Activated CD8-positive, alpha-beta memory T cell treated with anti-CD3 and anti-CD28 coated beads, Interleukin-2, amount 50 U/mL, for 4 hours (primary cell): ENCODE data around the gene EIF3F.

ENCODE experiments used
- DNase-seq: peaks from one replicate; pipeline ENCODE4 v3.0.0-alpha.2; 2020

Gene EIF3F

DNA sequence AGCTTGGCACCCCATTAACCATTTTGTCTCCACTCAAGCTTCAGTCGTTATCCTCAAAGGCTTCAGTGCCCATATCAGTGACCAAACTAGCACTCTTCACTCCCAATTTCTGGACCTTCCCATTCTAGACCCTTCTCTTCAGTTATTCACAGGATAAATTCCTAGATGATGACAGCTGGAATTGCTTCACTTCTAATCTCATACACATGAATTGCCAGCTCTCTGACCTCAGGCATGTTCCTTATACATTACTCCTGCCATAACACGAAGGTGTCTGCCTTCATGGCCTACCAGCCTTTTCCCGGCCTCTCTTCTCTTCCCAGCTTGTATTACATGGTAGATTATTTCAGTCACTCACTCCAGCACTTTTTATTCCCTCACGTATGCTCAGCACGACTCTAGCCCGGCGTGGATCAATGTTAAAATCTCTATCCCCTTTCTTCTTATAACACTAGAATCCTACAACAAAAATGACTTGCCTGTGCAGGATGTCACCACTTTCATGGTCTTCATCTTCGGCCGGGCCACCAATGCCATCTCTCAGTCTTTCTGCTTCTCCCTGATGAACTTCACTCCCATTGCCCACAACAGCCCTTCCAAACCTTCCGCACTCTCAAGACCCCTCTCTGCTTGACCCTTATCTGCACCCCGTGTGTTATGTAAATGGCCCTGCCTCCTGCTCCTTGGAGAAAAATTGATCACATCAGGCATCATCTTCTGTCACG is 36.9 kb downstream of the EIF3F start:
- DNase-seq, result no peak

DNA sequence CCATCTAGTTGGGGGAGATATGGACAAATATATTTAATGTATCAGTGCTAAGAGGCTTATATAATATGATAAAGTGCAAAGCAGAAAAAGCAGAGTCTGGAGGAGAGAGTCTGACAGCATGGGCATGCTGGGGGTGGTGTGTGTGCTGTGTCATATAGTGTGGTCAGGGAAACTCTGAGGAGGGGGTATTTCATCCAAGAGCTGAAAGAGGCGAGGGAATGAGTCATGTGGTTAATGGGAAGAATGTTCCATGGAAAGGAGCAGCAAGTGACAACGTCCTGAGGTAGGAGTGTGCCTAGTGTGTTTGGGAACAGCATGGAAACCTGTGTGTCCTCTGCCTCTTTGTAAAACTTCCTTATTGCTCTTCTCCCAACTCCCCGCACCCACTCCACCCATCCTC is 38.0 kb downstream of the EIF3F start:
- DNase-seq, result no peak

DNA sequence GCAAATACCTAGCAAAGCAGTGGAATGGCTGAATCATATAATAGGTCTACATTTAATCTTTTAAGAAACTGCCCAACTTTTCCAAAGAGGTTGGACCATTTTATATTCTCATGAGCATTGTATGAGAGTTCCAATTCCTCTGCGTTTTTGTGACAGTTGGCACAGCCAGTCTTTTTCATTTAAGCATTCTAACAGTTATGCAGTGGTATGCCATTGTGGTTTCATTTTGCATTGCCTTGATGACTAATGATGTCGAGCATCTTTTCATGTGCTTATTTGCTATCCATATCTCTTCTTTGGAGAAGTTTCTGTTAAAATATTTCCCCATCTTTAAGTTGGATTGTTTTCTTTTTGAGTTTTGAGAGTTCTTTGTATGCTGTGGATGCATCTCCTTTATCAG is 38.7 kb downstream of the EIF3F start:
- DNase-seq, result no peak

DNA sequence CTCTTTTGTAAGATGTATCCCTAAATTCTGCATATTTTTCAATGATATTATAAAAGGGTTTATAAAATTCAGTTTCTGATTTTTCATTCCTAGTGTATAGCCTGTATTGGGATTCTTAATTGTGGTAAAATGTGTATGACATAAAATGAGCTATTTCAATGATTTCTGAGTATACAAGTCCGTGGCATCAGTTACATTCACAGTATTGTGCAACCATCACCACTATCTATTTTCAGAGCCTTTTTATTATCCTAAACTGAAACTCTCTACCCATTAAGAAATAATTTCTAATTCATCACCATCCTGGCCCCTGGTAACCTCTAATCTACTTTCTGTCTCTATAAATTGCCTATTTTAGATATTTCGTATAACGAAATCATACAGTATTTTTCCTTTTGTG is 39.8 kb downstream of the EIF3F start:
- DNase-seq, result no peak

DNA sequence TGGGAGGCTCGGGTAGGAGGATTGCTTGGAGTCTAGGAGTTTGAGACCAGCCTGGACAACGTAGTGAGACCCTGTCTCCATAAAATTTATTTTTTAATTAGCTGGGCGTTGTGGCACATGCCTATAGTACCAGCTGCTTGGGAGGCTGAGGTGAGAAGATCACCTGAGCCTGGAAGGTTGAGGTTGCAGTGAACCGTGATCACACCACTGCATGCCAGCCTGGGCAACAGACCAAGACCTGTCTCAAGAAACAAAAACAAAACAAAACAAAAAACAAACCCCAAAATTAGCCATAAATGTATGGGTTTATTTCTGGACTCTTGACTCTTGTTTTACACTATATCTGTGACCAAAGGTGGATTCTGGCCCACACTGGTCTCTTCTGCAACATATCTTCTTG is 41.6 kb downstream of the EIF3F start:
- no peak for DNase-seq

DNA sequence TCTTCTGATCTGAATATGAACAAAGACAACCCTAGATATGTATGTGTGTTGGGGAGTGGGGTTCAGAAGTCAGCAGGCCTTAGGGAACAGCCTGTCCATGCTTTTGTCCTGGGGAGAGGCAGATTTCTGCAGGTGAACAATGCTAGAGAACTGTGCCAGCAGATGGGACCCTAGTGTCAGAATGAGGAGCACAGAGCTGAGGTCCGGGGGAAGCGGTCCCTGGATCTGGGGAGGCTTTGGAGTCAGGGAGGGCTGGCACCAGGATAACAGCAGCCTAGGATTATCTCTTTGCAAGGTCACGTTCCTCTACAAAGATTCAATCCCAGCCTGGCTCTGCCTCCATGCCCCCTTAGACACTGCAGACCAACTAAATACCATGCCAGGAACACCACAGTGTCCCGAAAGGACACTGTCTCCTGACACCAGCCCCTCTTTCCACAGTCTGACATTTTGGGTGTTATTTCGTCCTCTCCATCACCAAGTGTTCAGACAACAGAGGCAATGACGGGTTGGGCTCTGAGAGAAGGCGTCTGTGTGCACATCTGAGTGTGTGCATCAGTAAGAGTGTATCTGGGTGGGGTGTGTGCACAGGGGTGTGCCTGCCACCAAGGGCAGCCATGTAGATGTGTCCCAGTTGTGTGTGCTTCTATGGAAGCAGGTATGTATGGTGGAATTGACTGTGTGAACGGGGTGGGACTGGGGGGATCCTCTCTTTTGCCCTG is 43.5 kb downstream of the EIF3F start:
- no peak for DNase-seq

DNA sequence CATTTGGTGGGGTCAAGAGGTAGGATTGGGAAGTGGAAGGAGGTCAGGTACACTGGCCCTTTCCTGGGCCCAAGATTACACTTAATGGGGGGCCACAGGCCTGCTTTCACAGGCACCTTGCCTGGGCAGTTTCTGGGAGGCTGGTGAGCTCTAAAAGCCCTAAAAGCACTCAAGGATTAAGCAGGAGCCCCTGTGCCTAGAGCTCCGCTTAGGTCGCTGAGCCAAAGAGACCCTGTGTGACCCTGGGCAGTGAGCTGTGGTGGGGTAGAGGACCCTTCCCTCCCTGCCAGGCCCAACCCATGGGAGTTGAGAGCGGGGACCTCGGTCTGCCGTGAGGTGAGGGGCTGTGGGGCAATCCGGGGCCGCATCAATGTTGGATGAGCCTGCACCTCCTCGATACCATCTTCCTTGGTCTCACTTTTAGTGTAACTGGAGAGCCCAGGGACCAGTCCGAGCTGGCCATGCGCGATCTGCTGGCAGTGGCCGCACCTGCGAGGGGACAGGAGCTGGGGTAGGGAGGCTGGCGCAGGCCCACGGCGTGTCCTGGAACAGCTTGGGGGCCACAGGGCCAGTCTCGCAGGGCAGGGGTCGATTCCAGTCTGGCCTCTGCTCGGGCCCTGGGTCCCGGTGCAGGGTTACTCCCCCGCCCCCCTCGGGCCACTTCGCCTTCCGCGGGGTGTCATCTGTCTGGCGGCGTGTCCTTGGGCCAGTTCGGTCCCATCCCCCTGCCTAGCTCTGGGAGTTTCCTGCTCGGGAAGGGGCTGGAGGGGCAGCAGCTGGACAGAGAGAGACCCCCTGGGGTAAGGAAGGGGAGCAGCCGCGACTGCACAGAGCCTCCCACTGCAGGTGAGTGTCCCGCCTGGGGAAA is 44.3 kb downstream of the EIF3F start:
- no peak for DNase-seq

DNA sequence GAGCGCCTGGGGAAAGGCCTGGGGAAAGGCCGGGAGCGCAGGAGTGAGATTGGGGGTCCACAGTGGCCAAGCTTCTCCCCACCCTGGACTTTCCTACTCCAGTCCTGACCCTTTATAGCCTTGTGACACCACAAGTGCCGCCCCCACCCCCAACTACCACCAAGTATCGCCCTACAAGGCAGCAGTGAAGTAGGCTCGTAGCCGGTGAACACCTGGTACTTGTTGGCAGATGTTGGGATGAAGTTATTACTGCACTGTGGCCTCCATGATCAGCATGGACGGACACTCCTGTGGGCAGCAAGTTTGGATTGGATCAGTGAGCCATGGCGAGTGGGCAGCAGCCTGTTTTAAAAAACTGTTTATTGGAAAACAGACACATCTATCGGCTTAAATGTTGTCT is 45.0 kb downstream of the EIF3F start:
- DNase-seq, result no peak

DNA sequence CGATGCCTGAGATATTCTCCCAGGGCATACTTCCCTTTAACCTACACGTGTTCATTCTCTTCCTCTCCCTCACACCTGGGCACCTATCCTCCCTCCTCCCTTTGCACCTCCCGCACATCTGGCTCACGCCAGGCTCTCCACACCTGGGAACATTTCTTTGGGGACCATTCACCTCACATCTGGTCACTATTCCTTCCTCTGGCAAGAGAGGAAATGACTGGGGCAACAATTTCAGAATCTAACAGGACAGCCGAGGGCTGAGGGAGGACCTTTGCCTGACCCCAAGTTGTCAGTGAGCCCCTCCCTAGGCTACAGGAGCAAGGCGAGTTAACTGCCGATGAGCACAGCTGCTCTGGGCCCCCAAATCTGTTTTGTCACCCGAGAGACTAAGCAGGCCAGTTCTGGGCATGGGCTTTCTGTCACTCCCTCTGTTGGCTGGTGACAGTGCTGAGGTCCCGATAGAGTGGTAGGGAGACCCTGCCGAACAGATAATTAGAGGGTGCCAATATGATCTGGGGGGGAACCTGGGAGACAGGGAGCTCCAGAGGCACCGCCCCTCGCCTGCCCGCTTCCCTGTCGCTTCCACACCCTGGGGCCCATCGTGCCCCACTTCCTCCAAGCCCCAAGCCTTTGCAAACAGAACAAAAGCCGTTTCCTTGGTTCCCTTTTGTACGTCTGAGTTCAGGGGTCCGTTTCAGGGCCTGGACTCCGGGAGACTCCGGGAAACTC is 45.6 kb downstream of the EIF3F start:
- no peak for DNase-seq

DNA sequence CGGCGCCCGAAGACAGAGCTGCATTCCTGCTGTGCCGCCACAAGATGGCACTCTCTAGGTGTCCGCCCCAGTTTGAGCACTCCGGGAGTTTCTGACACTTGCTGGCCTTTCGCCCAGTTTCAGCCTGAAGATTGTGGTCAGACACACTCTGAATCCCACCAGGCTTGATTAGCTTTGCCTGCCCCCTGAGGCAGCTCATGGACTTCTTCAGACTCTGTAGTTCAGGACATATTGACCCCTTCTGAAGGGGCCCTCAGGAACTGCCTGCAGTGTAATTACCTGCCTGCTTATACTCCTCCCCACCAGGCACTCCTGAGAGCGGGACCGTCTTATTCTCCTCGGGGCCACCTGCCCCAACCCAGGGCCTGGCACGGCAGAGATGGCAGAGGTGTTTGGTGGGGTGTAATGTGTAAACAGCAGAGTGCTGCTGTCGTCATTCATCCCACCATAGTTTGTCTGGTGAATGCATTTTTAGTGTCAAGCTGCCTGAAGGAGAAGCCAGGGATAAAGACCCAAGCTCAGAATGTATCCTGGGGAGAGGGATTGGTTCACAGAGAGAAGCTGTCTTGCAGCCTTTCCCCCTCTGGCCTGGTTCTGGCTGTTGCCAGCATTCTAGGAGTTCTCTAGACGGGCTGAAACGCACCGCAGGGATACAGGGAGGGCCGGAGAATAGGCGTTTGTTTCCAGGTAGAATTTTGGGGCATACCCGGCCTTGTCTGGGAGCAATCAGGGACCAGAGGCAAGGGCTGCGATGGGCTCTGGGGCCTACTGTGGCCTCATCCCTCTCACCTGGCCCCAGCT is 46.4 kb downstream of the EIF3F start:
- peak; percentile 46 for DNase-seq

DNA sequence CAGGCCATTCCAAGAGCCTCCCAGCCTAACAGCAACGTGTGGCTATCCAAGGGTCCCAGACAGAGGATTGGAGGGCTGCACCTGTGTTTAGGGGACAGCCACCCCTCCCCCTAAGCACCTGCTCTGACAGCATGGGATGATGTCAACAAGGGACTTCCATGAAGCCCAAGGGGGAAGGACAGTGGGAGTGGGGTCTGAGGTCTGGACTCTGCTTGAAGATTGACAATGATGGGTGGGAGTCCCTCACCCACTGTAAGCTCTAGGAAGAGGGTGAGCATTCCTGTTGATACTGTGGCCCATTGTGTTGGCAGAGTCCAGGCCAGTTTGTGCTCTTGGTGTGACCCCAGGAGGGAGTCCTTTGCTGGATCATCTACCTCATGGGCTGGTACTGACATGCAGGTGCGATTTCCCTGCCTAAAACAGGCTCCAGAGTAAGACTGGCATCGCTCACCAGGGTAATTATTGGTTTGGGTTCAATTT is 47.0 kb downstream of the EIF3F start:
- DNase-seq, result no peak

DNA sequence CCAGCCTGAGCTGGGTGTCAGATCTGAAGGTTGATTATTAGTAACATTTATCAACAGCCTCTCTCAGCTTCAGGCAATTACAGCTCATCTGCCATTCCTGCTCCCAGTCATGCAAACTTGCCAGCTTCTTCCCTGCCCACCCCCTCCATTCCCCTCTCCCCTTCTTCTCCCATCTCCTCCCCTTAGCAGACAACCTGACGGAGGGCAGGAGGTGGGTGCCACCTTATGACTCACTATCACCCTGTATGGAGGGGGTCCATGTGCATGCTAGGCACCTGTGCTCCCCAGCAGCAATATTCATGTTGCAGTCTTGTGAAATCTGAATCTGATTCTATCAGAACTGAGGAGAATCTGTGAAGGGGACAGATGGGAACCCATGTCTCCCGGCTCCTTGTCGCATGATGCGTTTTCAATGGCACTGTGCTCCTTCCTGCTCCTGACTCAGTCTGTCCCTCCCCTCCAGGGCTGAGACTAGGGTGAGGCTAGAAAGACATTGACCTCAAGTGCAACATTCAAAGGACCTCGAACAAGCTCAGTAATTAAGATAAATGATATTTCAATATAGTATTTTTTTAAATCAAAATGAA is 47.6 kb downstream of the EIF3F start:
- no peak for DNase-seq

DNA sequence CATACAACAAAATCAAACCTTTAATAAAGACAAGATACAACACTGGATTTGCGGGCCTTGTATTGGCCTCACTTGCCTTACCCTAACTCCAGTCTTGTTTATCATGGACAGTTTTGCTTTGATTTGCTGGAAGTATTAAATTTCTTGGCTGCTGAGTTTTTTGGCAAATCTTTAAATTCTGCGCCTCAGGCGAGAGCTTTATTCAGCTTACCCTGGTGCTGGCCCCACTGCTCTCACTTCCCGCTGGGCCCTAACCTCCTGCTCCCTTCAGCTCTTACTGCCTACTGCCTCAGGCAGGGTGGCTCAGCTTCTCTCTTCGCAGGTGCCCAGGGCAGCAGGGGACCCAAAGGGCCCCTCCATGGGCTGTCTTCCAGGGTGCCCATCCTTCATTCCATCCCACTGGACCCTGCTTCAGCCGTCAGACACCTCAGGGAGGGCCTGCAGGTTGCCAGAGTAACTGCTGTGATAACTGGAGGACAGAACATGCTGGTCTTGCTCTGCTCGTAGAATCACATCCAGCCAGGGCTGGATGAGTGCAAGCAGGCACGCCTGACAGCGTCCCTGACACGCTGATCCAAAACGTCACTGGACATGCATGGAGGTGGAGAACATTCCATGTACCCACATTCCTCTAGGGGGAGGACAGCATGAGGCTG is 48.2 kb downstream of the EIF3F start:
- DNase-seq, result no peak

DNA sequence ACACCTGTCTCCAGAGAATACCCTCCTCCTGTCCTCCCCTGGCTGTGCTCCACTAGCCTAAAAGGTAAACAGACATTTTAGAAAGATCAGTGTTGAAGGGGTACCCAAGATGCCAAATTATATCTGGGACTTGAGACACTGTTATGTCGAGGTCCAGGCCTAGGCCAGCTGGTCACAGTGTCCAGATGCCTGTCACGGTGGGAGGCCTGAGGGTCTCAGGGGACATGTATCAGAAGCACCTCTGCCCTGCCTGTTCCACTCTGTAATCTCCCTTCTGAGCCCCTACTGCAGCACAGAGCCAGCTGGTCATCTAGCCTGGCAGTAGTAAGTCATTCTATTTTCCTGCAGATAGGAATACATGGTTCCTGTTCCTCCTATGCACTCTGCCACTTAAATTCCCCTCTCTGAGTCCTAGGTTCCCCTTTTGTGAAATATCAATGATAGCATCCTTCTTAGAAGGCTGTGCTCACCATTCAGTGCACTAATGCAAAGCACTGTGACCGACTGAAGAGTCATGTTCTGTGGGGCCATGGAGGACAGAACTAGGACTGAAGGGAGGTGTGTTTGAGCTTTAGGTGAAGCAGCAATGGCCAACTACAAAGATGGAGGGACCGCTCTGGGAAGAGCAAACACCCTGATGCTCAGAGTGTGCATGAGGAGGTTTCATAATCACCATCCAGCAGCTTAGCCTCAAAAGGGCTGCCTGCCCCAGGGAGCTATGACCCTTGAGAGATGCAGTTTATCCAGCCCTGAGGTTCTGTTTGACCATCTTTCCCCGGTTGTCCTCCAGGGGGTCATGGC is 49.1 kb downstream of the EIF3F start:
- no peak for DNase-seq

DNA sequence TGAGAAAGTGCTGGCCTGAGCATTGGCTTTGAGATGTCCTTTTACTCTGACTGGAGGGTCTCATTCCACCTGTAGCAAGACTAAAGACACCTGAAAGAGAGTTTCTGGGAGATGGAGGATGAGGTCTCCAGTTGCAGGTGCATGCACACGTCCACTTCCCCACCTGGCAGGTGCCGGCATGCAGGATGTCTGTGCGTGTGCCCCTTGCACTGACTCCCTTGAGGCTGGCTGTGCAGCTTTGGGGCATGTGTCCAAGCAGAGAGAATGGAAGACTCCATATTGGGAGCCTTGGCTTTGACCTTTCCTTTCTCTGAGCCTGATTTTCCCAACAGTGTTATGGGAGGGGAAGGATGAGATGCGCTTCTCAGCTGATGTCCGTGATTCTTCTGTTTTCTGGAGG is 49.8 kb downstream of the EIF3F start:
- no peak for DNase-seq

DNA sequence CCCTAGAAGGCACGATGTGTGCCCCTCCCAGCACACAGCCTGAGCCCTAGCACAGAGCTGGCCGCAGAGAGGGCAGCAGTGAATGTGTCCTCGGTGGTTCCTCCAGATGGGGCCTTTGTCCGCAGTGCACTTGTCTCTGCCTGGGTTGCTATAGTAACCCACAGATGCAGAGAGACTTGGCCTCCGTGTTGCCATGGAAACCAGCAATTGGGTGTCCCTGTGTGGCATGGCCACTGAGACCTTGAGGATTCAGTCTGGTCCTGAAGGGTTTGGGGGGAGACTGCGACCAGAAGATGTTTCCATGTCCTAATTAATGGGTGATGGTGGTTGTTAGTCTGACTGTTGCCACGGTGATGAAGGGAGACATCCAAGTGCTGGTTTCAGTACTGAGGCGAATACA is 51.3 kb downstream of the EIF3F start:
- DNase-seq, result no peak

DNA sequence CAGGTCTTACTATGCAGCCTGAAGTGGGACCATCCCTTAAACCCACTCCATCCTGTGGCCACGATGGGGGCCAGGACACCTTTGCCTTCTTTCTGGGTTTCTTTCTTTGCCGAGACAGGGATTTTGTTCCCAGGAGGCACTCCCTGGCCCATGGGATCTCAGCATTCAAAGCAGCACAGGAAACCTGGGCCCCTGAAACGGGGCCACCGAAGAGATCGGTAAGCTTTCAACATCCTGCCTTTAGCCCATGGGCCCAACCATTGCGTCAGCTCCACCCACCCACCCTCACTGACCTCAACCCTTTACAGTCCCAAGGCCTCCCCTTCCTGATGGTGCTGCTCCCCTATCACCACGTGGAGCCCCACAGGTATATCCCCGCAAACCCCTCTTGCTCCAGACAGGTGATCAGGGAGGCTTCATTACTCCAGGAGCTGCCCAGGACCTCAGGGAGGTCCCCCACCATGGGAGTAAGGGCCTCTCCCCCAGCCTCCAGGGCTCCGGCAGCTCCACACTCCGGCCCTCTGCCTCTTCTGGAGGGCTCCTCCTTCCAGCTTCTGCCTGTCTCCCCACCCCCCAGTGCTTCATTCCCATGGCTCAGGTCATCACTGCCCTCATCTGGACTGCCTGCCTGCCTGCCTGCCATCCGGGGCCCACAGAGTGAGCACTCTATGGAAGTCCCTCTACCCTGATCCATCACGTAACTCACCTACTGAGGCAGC is 51.8 kb downstream of the EIF3F start:
- no peak for DNase-seq

DNA sequence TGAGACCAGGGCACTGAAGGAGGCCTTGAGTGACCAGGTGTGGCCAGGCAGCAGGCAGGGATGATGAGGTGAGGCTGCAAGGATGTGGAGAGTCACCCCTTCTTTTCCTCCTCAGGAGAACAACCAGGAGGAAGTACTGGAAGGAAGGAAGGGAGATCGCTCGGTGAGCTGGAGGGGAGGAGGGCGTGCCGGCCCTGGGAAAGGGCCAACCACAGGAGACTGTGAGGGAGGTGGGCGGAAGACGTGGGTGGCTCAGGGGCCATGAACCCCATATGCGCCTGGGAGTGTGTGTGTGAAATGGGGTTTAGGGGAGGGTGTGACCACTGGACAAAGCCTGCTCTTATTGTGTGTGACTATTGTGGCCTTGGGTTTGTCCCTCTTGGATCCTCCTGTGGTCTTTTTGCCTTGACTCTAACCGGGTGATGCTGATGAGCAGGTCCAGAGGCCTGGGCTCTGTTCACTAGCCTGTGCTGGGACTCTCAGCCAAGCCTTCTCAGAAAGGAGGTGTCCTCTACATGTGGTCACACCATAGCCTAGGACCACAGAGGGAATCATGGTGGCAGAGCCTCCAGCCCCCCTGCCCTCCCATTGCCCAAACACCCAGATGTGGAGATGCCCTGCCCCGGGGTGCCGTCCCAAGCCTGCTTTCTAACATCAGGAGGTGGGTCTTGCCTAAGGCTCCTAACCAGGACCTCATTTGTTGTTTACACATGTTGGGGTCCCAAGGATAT is 52.6 kb downstream of the EIF3F start:
- DNase-seq, result no peak
